GM12878 (cell line): ENCODE data around the gene GLI2. TPM values are rescaled to one million over a fixed set of nuclear protein-coding genes. Genes with fewer than 3 reads are reported as not detected.

Source experiments
- ATAC-seq: fragments of 200-7000 bp; cut with Tn5 transposase; 3 replicates; pipeline ENCODE4 v1.9.1; 2020; ENCODE audit warnings: mild to moderate bottlenecking, moderate library complexity
- BruUV-seq: library from RNA; stranded (reverse); fragments of 400-500 nt; replicated peaks from 2 replicates; lab custom pipeline; 2021; lab: Mats Ljungman, UMichigan
- CTCF ChIA-PET: fragments of 300-600 bp; sonication (Branson Sonifier 250); formaldehyde crosslinking; extraction: SDS; loops from one replicate; lab custom pipeline; 2021; ENCODE audit warnings: inconsistent platforms; lab: Yijun Ruan, JAX
- POLR2A ChIA-PET: fragments of 350-600 bp; formaldehyde crosslinking; extraction: SDS; loops from one replicate; lab custom pipeline; 2021; ENCODE audit warnings: inconsistent platforms; lab: Charles Lee
- RAD21 ChIA-PET: fragments of 300-600 bp; sonication (Branson Sonifier 250); formaldehyde crosslinking; loops from one replicate; lab custom pipeline; 2023; ENCODE audit warnings: antibody characterized with exemption; ENCODE audit not compliant: unreplicated experiment; lab: Charles Lee
- SMC1A ChIA-PET: fragments of 300-600 bp; sonication (Branson Sonifier 250); formaldehyde crosslinking; loops from one replicate; lab custom pipeline; 2023; ENCODE audit not compliant: unreplicated experiment, uncharacterized antibody; lab: Charles Lee
- DNase-seq: peaks from one replicate; pipeline ENCODE4 v3.0.0-alpha.2; 2011; ENCODE audit warnings: low read depth, low spot score
- FAIRE-seq: peaks from 3 replicates; lab custom pipeline; 2011; peaks lifted over from hg19 to GRCh38; lab: Jason Lieb, UNC
- H2AFZ ChIP-seq: 2 replicates; pipeline ENCODE4 v1.6.0; 2011; ENCODE audit warnings: low read depth, low read length, control low read depth; ENCODE audit not compliant: control insufficient read depth
- H3K27ac ChIP-seq: 2 replicates; pipeline ENCODE4 v1.5.1; 2011; ENCODE audit warnings: control low read depth; ENCODE audit not compliant: control insufficient read depth, insufficient read depth
- H3K27me3 ChIP-seq, 2 experiments: replicated peaks in 1 of 2; 2 replicates each; pipeline versions ENCODE4 v1.6.0 to v1.6.1; 2011; ENCODE audit warnings: low read length in 1 of 2; ENCODE audit not compliant: control insufficient read depth in 2 of 2, insufficient read depth in 2 of 2
- H3K36me3 ChIP-seq, 2 experiments: 2 replicates each; pipeline ENCODE4 v1.5.1; 2011; ENCODE audit warnings: low read length in 1 of 2; ENCODE audit not compliant: control insufficient read depth in 2 of 2, insufficient read depth in 2 of 2
- H3K4me1 ChIP-seq: 2 replicates; pipeline ENCODE4 v1.6.1; 2011; ENCODE audit warnings: mild to moderate bottlenecking, low read length, moderate library complexity, mixed read lengths; ENCODE audit not compliant: control insufficient read depth, insufficient read depth
- H3K4me2 ChIP-seq: 2 replicates; pipeline ENCODE4 v1.6.0; 2011; ENCODE audit warnings: control low read depth; ENCODE audit not compliant: control insufficient read depth, insufficient read depth
- H3K4me3 ChIP-seq: fragments of 200-600 bp; sonication (generic); 2 replicates; pipeline ENCODE4 v1.5.1; 2016
- H3K79me2 ChIP-seq: 2 replicates; pipeline ENCODE4 v1.6.0; 2011; ENCODE audit warnings: low read length; ENCODE audit not compliant: control insufficient read depth, insufficient read depth
- H3K9ac ChIP-seq: 2 replicates; pipeline ENCODE4 v1.8.0; 2011; ENCODE audit warnings: low read length, control low read depth, mixed read lengths; ENCODE audit not compliant: control insufficient read depth, insufficient read depth
- H3K9me3 ChIP-seq: replicated peaks from 3 replicates; pipeline ENCODE4 v1.5.1; 2011; ENCODE audit warnings: mild to moderate bottlenecking, low read length; ENCODE audit not compliant: control insufficient read depth, insufficient read depth
- H4K20me1 ChIP-seq: 2 replicates; pipeline ENCODE4 v1.6.0; 2011; ENCODE audit not compliant: control insufficient read depth, insufficient read depth
- CBX3 ChIP-seq: fragments of 200-600 bp; sonication (generic); IDR thresholded peaks from 2 replicates; pipeline ENCODE4 v1.6.1; 2016; ENCODE audit warnings: low read depth, borderline replicate concordance
- FOXM1 ChIP-seq: IDR thresholded peaks from 2 replicates; pipeline ENCODE4 v1.6.1; 2012; ENCODE audit warnings: low read depth, mild to moderate bottlenecking, inconsistent platforms, low read length, moderate library complexity
- NR2C1 ChIP-seq: fragments of 450-650 bp; IDR thresholded peaks from 2 replicates; pipeline ENCODE4 v1.6.1; 2017; ENCODE audit warnings: antibody characterized with exemption, mild to moderate bottlenecking, moderate library complexity
- TAF1 ChIP-seq: IDR thresholded peaks from 2 replicates; pipeline ENCODE4 v1.6.1; 2011; ENCODE audit warnings: mild to moderate bottlenecking, low read depth, low read length, borderline replicate concordance
- whole genome bisulfite sequencing: methylation state at CpG from one replicate; pipeline ENCODE4 v1.1.6; 2016; ENCODE audit warnings: low lambda C conversion rate; ENCODE audit not compliant: insufficient replicate concordance, insufficient coverage; ENCODE audit errors: missing lambda C conversion rate; 5-methylcytosine and 5-hydroxymethylcytosine counted together
- in situ Hi-C: fragments of 300-500 bp; cut with MboI; formaldehyde crosslinking; loops from 9 replicates; pipeline ENCODE4 v1.14.3; 2018; ENCODE audit warnings: mixed read lengths
- intact Hi-C: fragments of 100-400 bp; cut with micrococcal nuclease; formaldehyde crosslinking; loops from one replicate; pipeline ENCODE4 v1.14.2; 2022; ENCODE audit not compliant: unreplicated experiment
- polyA plus RNA-seq, 11 experiments: library from polyadenylated mRNA; depleted of rRNA in 4 of 11; unstranded in 6 of 11; stranded (reverse) in 5 of 11; fragments of >200 nt; fragmentation: Nextera tagmentation in 4 of 11; fragmentation: Illumina TruSeq in 1 of 11; extraction: Ambion mirVana in 4 of 11; extraction: Trizol in 1 of 11; gene quantifications; 1 replicate in 1 of 11; 2 replicates in 10 of 11; pipeline versions ENCODE4 v1.2.1 to v1.2.3, GENCODE V29; 2011 to 2016; ENCODE audit warnings: inconsistent platforms in 2 of 11, missing spikeins in 2 of 11, low read depth in 1 of 11
- total RNA-seq, 4 experiments: library from RNA; depleted of rRNA in 3 of 4; stranded (reverse); fragments of >200 nt in 3 of 4; fragmentation: Illumina TruSeq in 1 of 4; extraction: Trizol in 1 of 4; gene quantifications; 2 replicates each; pipeline versions ENCODE4 v1.2.1 to v1.2.3, GENCODE V29; 2013 to 2021
- TF ChIP-seq, protein P1 (sequence below): IDR thresholded peaks from 2 replicates; pipeline ENCODE4 v1.6.1; 2011; ENCODE audit warnings: borderline replicate concordance, low read depth, mild to moderate bottlenecking, moderate library complexity, low read length; ENCODE audit not compliant: insufficient read depth, poor library complexity, severe bottlenecking

GLI2 gene
- total and polyA plus RNA-seq, 10 of the 15 experiments (the other 5 are each of a cell fraction or from before 2014, with no cell fraction given) = 0.01 TPM; not detected in 9

DNA sequence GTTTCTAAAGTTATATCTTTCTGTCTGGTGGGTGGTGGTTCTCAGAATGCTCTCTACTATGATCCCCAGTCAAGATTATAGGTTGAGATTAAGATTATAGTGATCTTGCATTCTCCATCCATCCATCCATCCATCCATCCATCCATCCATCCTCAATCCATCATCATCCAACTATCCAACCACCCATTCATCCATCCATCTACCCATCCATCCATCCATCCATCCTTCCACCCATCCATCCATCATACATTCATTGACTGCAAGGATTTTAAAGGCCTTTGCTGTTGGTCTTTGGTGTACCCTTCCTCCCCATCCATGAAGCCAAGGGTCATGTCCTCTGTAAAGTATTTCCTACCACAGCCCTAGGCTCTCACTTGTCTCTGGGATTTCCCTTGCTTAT is 13.1 kb downstream of the GLI2 start:
- POLR2A ChIA-PET = no interaction called here
- peaks cover 1 to 3% of the 10 kb centered on the region in 2 experiments; a peak in 3 of 4 replicates for H3K27me3 ChIP-seq
- no peaks in the 10 kb centered on the region for H3K9me3 ChIP-seq
- FAIRE-seq = no peak
- ATAC-seq = no peak
- DNase-seq = no peak
- no peak overlapping the region for H2AFZ ChIP-seq
- TF ChIP-seq CBX3 = no peak
- TF ChIP-seq, all 136 proteins: peak for 0
- ChIA-PET CTCF (no interaction called here), RAD21 (no interaction called here), SMC1A (no interaction called here)
- H3K4me1 ChIP-seq = no peaks in the 10 kb centered on the region
- H4K20me1 ChIP-seq = no peaks in the 10 kb centered on the region
- in situ Hi-C loops (no loop called here), intact Hi-C loops (no loop called here)
- H3K9ac ChIP-seq = no peak overlapping the region
- H3K36me3 ChIP-seq = no peaks in the 10 kb centered on the region
- BruUV-seq = no TSS peak
- no peak overlapping the region for H3K27ac ChIP-seq
- no peak overlapping the region for H3K4me3 ChIP-seq
- H3K4me2 ChIP-seq = no peak overlapping the region
- no peaks in the 10 kb centered on the region for H3K79me2 ChIP-seq

DNA sequence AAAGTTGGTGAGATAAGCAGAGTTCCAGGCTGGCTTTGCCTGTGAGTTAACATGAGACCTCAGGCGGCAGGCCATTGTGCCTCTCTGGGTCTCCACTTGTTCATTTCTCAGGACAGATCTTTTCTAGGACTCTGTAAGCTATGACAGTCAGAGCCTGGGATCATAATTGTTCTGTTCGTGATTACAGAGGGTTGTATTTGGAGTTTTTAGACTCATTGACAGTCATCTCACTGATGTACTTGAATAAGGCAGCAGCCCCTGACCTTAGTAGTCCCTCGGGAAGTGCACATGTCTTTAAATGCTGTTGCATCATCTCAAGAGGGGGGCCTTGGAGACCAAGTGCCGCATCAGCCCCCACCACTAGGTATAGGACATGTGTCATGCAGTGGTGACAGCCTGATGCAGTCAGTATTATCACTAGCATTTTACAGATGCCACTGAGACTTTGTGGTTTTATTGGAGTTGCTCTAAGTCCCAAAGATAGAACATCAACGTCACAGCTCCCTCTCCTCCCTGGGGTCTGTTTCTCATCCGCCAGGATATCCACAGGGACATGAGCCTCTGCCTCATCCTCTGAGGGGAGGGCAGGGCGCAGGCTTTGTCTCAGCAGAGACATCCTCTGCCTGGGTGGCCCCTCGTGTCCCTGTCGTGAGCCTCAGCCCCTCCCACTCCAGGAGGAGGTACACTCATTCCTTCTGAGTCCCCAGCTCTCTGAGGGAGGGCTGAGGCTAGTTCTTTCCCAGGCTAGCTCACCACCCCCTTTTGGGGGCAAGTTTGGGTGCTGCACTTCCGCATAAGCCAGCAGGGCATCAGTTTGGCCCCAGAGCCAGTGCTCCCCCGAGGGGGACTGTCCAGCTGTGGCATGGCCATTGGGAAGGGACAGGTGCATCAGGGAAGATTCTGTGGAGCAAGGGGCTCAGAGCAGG is 14.1 kb downstream of the GLI2 start:
- no peak for ATAC-seq
- Histone ChIP-seq H3K4me3 (no peak overlapping the region), H3K9ac (no peak overlapping the region), H3K79me2 (no peaks in the 10 kb centered on the region), H3K9me3 (no peaks in the 10 kb centered on the region), H3K4me1 (no peaks in the 10 kb centered on the region), H3K27ac (no peak overlapping the region), H3K27me3 (peaks cover 1 to 3% of the 10 kb centered on the region in 2 experiments; a peak in 3 of 4 replicates), H3K4me2 (no peak overlapping the region), H3K36me3 (no peaks in the 10 kb centered on the region), H2AFZ (no peak overlapping the region), H4K20me1 (no peaks in the 10 kb centered on the region)
- no peak for TF ChIP-seq TAF1
- TF ChIP-seq, protein P1, sequence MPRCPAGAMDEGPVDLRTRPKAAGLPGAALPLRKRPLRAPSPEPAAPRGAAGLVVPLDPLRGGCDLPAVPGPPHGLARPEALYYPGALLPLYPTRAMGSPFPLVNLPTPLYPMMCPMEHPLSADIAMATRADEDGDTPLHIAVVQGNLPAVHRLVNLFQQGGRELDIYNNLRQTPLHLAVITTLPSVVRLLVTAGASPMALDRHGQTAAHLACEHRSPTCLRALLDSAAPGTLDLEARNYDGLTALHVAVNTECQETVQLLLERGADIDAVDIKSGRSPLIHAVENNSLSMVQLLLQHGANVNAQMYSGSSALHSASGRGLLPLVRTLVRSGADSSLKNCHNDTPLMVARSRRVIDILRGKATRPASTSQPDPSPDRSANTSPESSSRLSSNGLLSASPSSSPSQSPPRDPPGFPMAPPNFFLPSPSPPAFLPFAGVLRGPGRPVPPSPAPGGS = no peak
- no peak for TF ChIP-seq FOXM1
- no peak for TF ChIP-seq NR2C1
- intact Hi-C loops = no loop called here
- SMC1A ChIA-PET = no interaction called here
- CTCF ChIA-PET = no interaction called here
- 11% methylated on average over 11 of the region's 11 CpGs for WGBS
- POLR2A ChIA-PET = no interaction called here
- RAD21 ChIA-PET = interaction anchor here (0.5 kb wide), 1 partner anchor 79 kb away, joined by 3 read pairs; no protein-coding TSS in a partner anchor
- DNase-seq = no peak
- FAIRE-seq = no peak
- no TSS peak for BruUV-seq
- in situ Hi-C loops = no loop called here
